ENCODE results near the gene SDK2.

SDK2 gene

GRCh38 chr17:73391331-73392265, 252.6 kb downstream of the SDK2 start (continued):
- TF ChIP-seq ZNF747 (tag by site-specific recombination; IDR thresholded peaks at IDR 0.05) (no peak), KLF16 (tag by site-specific recombination; IDR thresholded peaks at IDR 0.05) (no peak), SCRT1 (tag by site-specific recombination; IDR thresholded peaks at IDR 0.05; ENCODE audit: borderline replicate concordance) (no peak), WT1 (tag by site-specific recombination; IDR thresholded peaks at IDR 0.05) (no peak)

GRCh38 chr17:73390851-73391250, 253.4 kb downstream of the SDK2 start:
- no peak overlapping the region for H3K27ac ChIP-seq (ENCODE audit: extremely low read depth, low read depth, low read length)
- H3K4me1 ChIP-seq (ENCODE audit: control insufficient read depth, insufficient read depth, low read length): no peaks in the 10 kb centered on the region
- no peaks in the 10 kb centered on the region for H3K36me3 ChIP-seq (ENCODE audit: control insufficient read depth in 2 of 2, insufficient read depth in 1 of 2, low read length in 2 of 2)
- H3K9me3 ChIP-seq (ENCODE audit: control insufficient read depth, insufficient read depth, low read depth, low read length): no peaks in the 10 kb centered on the region
- TF ChIP-seq ZNF223 (tag by site-specific recombination; IDR thresholded peaks at IDR 0.05) (no peak), ZBTB11 (tag by site-specific recombination; conservative IDR thresholded peaks at IDR 0.05; ENCODE audit: low read depth) (no peak), KLF8 (tag by site-specific recombination; IDR thresholded peaks at IDR 0.05) (no peak), ZSCAN18 (tag by site-specific recombination; IDR thresholded peaks at IDR 0.05) (no peak), ZNF48 (tag by site-specific recombination; IDR thresholded peaks at IDR 0.05) (no peak), ZNF660 (tag by site-specific recombination; IDR thresholded peaks at IDR 0.05) (no peak), HOXA7 (CRISPR knock-in tag; IDR thresholded peaks at IDR 0.05; ENCODE audit: borderline replicate concordance) (no peak), ZNF132 (tag by site-specific recombination; IDR thresholded peaks at IDR 0.05; ENCODE audit: borderline replicate concordance) (no peak)
- ChIA-PET CTCF (interaction anchor here (0.6 kb wide), 2 partner anchors 14 to 693 kb away, joined by 3 to 6 read pairs; no protein-coding TSS in a partner anchor), POLR2A (no interaction called here)
- H3K4me3 ChIP-seq (ENCODE audit: low read depth, low read length): no peak overlapping the region

- Histone ChIP-seq H3K9me3 (ENCODE audit: control insufficient read depth, insufficient read depth, low read depth, low read length) (no peaks in the 10 kb centered on the region), H3K4me3 (ENCODE audit: low read depth, low read length) (no peak overlapping the region), H3K4me1 (ENCODE audit: control insufficient read depth, insufficient read depth, low read length) (no peaks in the 10 kb centered on the region), H3K36me3 (ENCODE audit: control insufficient read depth in 2 of 2, insufficient read depth in 1 of 2, low read length in 2 of 2) (peaks cover 0 to 4% of the 10 kb centered on the region in 2 experiments; a peak in 1 of 3 replicates), H3K27ac (ENCODE audit: extremely low read depth, low read depth, low read length) (no peak overlapping the region)
- no peak for TF ChIP-seq PRDM1 (tag by site-specific recombination; IDR thresholded peaks at IDR 0.05)
- no peak for TF ChIP-seq ZNF600 (tag by site-specific recombination; IDR thresholded peaks at IDR 0.05)
- no peak for TF ChIP-seq ZNF138 (tag by site-specific recombination; IDR thresholded peaks at IDR 0.05; ENCODE audit: borderline replicate concordance)
- no peak for TF ChIP-seq SCRT2 (tag by site-specific recombination; IDR thresholded peaks at IDR 0.05)
- CTCF ChIA-PET: interaction anchor here (0.6 kb wide), 1 partner anchor 692 kb away, joined by 6 read pairs; no protein-coding TSS in a partner anchor
- POLR2A ChIA-PET: no interaction called here
Observed at GRCh38 chr17:73390221-73390620, 254.0 kb downstream of the SDK2 start.
